Skeletal muscle tissue (tissue), 4 donors: ENCODE results near the gene APBA3. TPM values are rescaled to one million over a fixed set of nuclear protein-coding genes. Genes with fewer than 3 reads are reported as not detected.
"Not testable (repeated sequence)": the region's sequence is repeated elsewhere in the genome, so short reads cannot be mapped to it uniquely, and the experiment has no call there.

Experiments
- H3K27ac ChIP-seq: one replicate; pipeline ENCODE4 v1.7.0; 2013; ENCODE audit warnings: mild to moderate bottlenecking, low read depth, low read length, inconsistent platforms
- H3K27me3 ChIP-seq, 3 donors: one replicate each; pipeline ENCODE4 v1.7.0; 2013; ENCODE audit warnings: low read length in 3 of 3; ENCODE audit not compliant: control insufficient read depth in 3 of 3, insufficient read depth in 3 of 3
- H3K36me3 ChIP-seq, 3 donors: one replicate each; pipeline ENCODE4 v1.7.0; 2013; ENCODE audit warnings: low read length in 3 of 3; ENCODE audit not compliant: control insufficient read depth in 3 of 3, insufficient read depth in 3 of 3
- H3K4me1 ChIP-seq, 3 donors: one replicate each; pipeline ENCODE4 v1.7.0; 2013; ENCODE audit warnings: low read length in 3 of 3, mild to moderate bottlenecking in 3 of 3; ENCODE audit not compliant: control insufficient read depth in 3 of 3, insufficient read depth in 3 of 3
- H3K4me3 ChIP-seq, 3 donors: one replicate each; pipeline ENCODE4 v1.7.0; 2013; ENCODE audit warnings: low read length in 3 of 3
- H3K9ac ChIP-seq, 3 donors: one replicate each; pipeline ENCODE4 v1.7.0; 2013; ENCODE audit warnings: low read length in 3 of 3, mild to moderate bottlenecking in 3 of 3, moderate library complexity in 2 of 3, low read depth in 1 of 3
- H3K9me3 ChIP-seq, 3 donors: one replicate each; pipeline ENCODE4 v1.7.0; 2013; ENCODE audit warnings: low read length in 3 of 3; ENCODE audit not compliant: control insufficient read depth in 3 of 3
- total RNA-seq: library from RNA; depleted of rRNA; stranded (reverse); fragments of >200 nt; gene quantifications from one replicate; pipeline ENCODE4 v1.2.3, GENCODE V29; 2014
- donor health status: Osteomylitis.

The APBA3 gene
- total RNA-seq, 1 donor from 2014 or later: 9.4 TPM

GRCh38 chr19:3762501-3763459 lies 1.3 kb upstream of the APBA3 start, which contains the start of gene MRPL54:
Gene MRPL54 (plus strand): TSS chr19:3762682. CDS start chr19:3762701, 19 bp downstream.
- Histone ChIP-seq H3K27me3 (no peaks in the 10 kb centered on the region), H3K9me3 (no peaks in the 10 kb centered on the region), H3K9ac (peak within 1 kb of the TSS; percentile 98 to 100 (median 99)), H3K36me3 (peaks cover 18 to 29% (median 23%) of the 10 kb centered on the region in 3 donors), H3K27ac (peak within 1 kb of the TSS; percentile 99), H3K4me1 (peaks cover 12 to 29% (median 23%) of the 10 kb centered on the region in 3 donors), H3K4me3 (peak within 1 kb of the TSS; percentile 96 to 98 (median 97))

- H3K4me3 ChIP-seq: peak overlapping the region; percentile 96 to 98 (median 97)
- no peaks in the 10 kb centered on the region for H3K27me3 ChIP-seq
- peaks cover 12 to 30% (median 23%) of the 10 kb centered on the region in 3 donors for H3K36me3 ChIP-seq
- peaks cover 12 to 29% (median 23%) of the 10 kb centered on the region in 3 donors for H3K4me1 ChIP-seq
- H3K27ac ChIP-seq: peak overlapping the region; percentile 99
- peak overlapping the region in 2 of 3 donors; percentile 97 to 99 for H3K9ac ChIP-seq
- no peaks in the 10 kb centered on the region for H3K9me3 ChIP-seq
These were observed 610 bp upstream of the APBA3 start for GRCh38 chr19:3762130-3762473.

- peak overlapping the region; percentile 96 to 98 (median 97) for H3K4me3 ChIP-seq
- H3K36me3 ChIP-seq: peaks cover 4 to 22% (median 16%) of the 10 kb centered on the region in 3 donors
- no peaks in the 10 kb centered on the region for H3K27me3 ChIP-seq
- H3K4me1 ChIP-seq: peaks cover 12 to 24% (median 23%) of the 10 kb centered on the region in 3 donors
- H3K9me3 ChIP-seq: no peaks in the 10 kb centered on the region
- peak overlapping the region; percentile 83 for H3K27ac ChIP-seq
- peak overlapping the region; percentile 97 to 98 (median 98) for H3K9ac ChIP-seq
These were observed 576 bp downstream of the APBA3 start for GRCh38 chr19:3760871-3761361.

- no peaks in the 10 kb centered on the region for H3K27me3 ChIP-seq
- peaks cover 12 to 24% (median 23%) of the 10 kb centered on the region in 3 donors for H3K4me1 ChIP-seq
These were observed 1.8 kb downstream of the APBA3 start for GRCh38 chr19:3759482-3760254.

GRCh38 chr19:3758297-3758696 lies 3.2 kb downstream of the APBA3 start:
- not testable (repeated sequence) for H3K27me3 ChIP-seq
- peaks cover 2 to 20% (median 11%) of the 10 kb centered on the region in 3 donors for H3K36me3 ChIP-seq

More at GRCh38 chr19:3759482-3760254, 1.8 kb downstream of the APBA3 start:
- Histone ChIP-seq H3K9me3 (no peaks in the 10 kb centered on the region), H3K4me3 (no peak overlapping the region), H3K36me3 (peaks cover 0 to 17% (median 11%) of the 10 kb centered on the region in 3 donors), H3K9ac (peak overlapping the region in 1 of 3 donors; percentile 16), H3K27ac (no peak overlapping the region)

GRCh38 chr19:3757705-3758104 lies 3.8 kb downstream of the APBA3 start:
- H3K4me3 ChIP-seq, H3K27ac ChIP-seq, H3K27me3 ChIP-seq, H3K9me3 ChIP-seq, H3K9ac ChIP-seq: not testable (repeated sequence)
- Histone ChIP-seq H3K4me1 (peaks cover 12 to 23% (median 17%) of the 10 kb centered on the region in 3 donors), H3K36me3 (peaks cover 2 to 20% (median 11%) of the 10 kb centered on the region in 3 donors)

More at GRCh38 chr19:3758297-3758696, 3.2 kb downstream of the APBA3 start:
- H3K9me3 ChIP-seq, H3K27ac ChIP-seq, H3K4me3 ChIP-seq, H3K9ac ChIP-seq: not testable (repeated sequence)
- peaks cover 12 to 23% (median 21%) of the 10 kb centered on the region in 3 donors for H3K4me1 ChIP-seq

- no peak overlapping the region for H3K9ac ChIP-seq
- peaks cover 26 to 31% (median 28%) of the 10 kb centered on the region in 3 donors for H3K36me3 ChIP-seq
- no peaks in the 10 kb centered on the region for H3K27me3 ChIP-seq
- H3K4me3 ChIP-seq: no peak overlapping the region
- no peaks in the 10 kb centered on the region for H3K4me1 ChIP-seq
- no peak overlapping the region for H3K27ac ChIP-seq
- peaks cover 0 to 2% (median 0%) of the 10 kb centered on the region in 3 donors for H3K9me3 ChIP-seq
These were observed 7.7 kb downstream of the APBA3 start for GRCh38 chr19:3753631-3754410.

GRCh38 chr19:3752492-3752891 lies 9.0 kb downstream of the APBA3 start:
- H3K9me3 ChIP-seq: peaks cover 0 to 2% (median 0%) of the 10 kb centered on the region in 3 donors
- no peak overlapping the region for H3K4me3 ChIP-seq
- peaks cover 20 to 28% (median 26%) of the 10 kb centered on the region in 3 donors for H3K36me3 ChIP-seq
- no peaks in the 10 kb centered on the region for H3K4me1 ChIP-seq
- H3K9ac ChIP-seq: no peak overlapping the region
- peaks cover 0 to 4% (median 3%) of the 10 kb centered on the region in 3 donors for H3K27me3 ChIP-seq
- H3K27ac ChIP-seq: no peak overlapping the region

GRCh38 chr19:3751236-3751635 lies 10.3 kb downstream of the APBA3 start:
- Histone ChIP-seq H3K36me3 (peaks cover 19 to 28% (median 25%) of the 10 kb centered on the region in 3 donors), H3K4me3 (no peak overlapping the region), H3K9me3 (peaks cover 0 to 2% (median 0%) of the 10 kb centered on the region in 3 donors), H3K27ac (no peak overlapping the region), H3K27me3 (peaks cover 3 to 8% (median 3%) of the 10 kb centered on the region in 3 donors), H3K4me1 (no peaks in the 10 kb centered on the region), H3K9ac (no peak overlapping the region)
